H9 (cell line): ENCODE data around the gene RAB31. TPM values are rescaled to one million over a fixed set of nuclear protein-coding genes. Genes with fewer than 3 reads are reported as not detected.

Experiments used
- DNase-seq: peaks from one replicate; pipeline ENCODE4 v3.0.0-alpha.2; 2017
- H2AFZ ChIP-seq: one replicate; pipeline ENCODE4 v1.6.1; 2013; ENCODE audit warnings: mild to moderate bottlenecking, low read length, control low read depth, moderate library complexity
- H2AK5ac ChIP-seq: 2 replicates; pipeline ENCODE4 v1.6.1; 2013; ENCODE audit warnings: low read length, control low read depth, mixed read lengths; ENCODE audit not compliant: insufficient read length
- H2BK120ac ChIP-seq: one replicate; pipeline ENCODE4 v1.6.1; 2013; ENCODE audit warnings: low read depth, mild to moderate bottlenecking, low read length, control low read depth, inconsistent platforms; ENCODE audit not compliant: poor library complexity, severe bottlenecking
- H2BK12ac ChIP-seq: 2 replicates; pipeline ENCODE4 v1.6.1; 2013; ENCODE audit warnings: low read length, control low read depth, mixed read lengths, low read depth; ENCODE audit not compliant: insufficient read length
- H2BK15ac ChIP-seq: 2 replicates; pipeline ENCODE4 v1.6.1; 2013; ENCODE audit warnings: low read depth, low read length, control low read depth
- H2BK20ac ChIP-seq: one replicate; pipeline ENCODE4 v1.6.1; 2013; ENCODE audit warnings: low read depth, mild to moderate bottlenecking, low read length, control low read depth, inconsistent platforms; ENCODE audit not compliant: poor library complexity, severe bottlenecking
- H2BK5ac ChIP-seq: 2 replicates; pipeline ENCODE4 v1.6.1; 2013; ENCODE audit warnings: low read length, control low read depth, mixed read lengths; ENCODE audit not compliant: insufficient read length
- H3K14ac ChIP-seq: 2 replicates; pipeline ENCODE4 v1.6.1; 2013; ENCODE audit warnings: low read length, control low read depth; ENCODE audit not compliant: insufficient read depth
- H3K18ac ChIP-seq: 2 replicates; pipeline ENCODE4 v1.6.1; 2013; ENCODE audit warnings: low read depth, mild to moderate bottlenecking, mixed read lengths, low read length, control low read depth; ENCODE audit not compliant: insufficient read length
- H3K23ac ChIP-seq: 2 replicates; pipeline ENCODE4 v1.6.1; 2013; ENCODE audit warnings: low read length, control low read depth, mixed read lengths, low read depth; ENCODE audit not compliant: insufficient read length
- H3K23me2 ChIP-seq: 2 replicates; pipeline ENCODE4 v1.6.1; 2013; ENCODE audit warnings: low read depth, mild to moderate bottlenecking, mixed read lengths, low read length, control low read depth; ENCODE audit not compliant: insufficient read length, poor library complexity, severe bottlenecking
- H3K27ac ChIP-seq: 2 replicates; pipeline ENCODE4 v1.5.1; 2013; ENCODE audit warnings: low read length, control low read depth, mixed read lengths, low read depth; ENCODE audit not compliant: insufficient read length
- H3K27me3 ChIP-seq: 2 replicates; pipeline ENCODE4 v1.6.1; 2013; ENCODE audit warnings: low read length, control low read depth, inconsistent platforms; ENCODE audit not compliant: insufficient read depth
- H3K4ac ChIP-seq: 2 replicates; pipeline ENCODE4 v1.6.1; 2013; ENCODE audit warnings: low read depth, mild to moderate bottlenecking, control low read depth, inconsistent platforms, low read length, moderate library complexity
- H3K4me1 ChIP-seq: 2 replicates; pipeline ENCODE4 v1.6.1; 2013; ENCODE audit warnings: low read length, control low read depth, inconsistent platforms; ENCODE audit not compliant: insufficient read depth
- H3K4me2 ChIP-seq: 2 replicates; pipeline ENCODE4 v1.6.1; 2013; ENCODE audit warnings: low read length, control low read depth, mixed read lengths; ENCODE audit not compliant: insufficient read length, insufficient read depth
- H3K56ac ChIP-seq: 2 replicates; pipeline ENCODE4 v1.6.1; 2013; ENCODE audit warnings: low read depth, mild to moderate bottlenecking, mixed read lengths, low read length, control low read depth; ENCODE audit not compliant: insufficient read length
- H3K79me1 ChIP-seq: 2 replicates; pipeline ENCODE4 v1.6.1; 2013; ENCODE audit warnings: low read depth, mild to moderate bottlenecking, moderate library complexity, low read length, control low read depth, inconsistent platforms; ENCODE audit not compliant: insufficient read depth, poor library complexity, severe bottlenecking
- H3K79me2 ChIP-seq: 2 replicates; pipeline ENCODE4 v1.6.1; 2013; ENCODE audit warnings: low read length, control low read depth, inconsistent platforms; ENCODE audit not compliant: insufficient read depth
- H3K9ac ChIP-seq: 2 replicates; pipeline ENCODE4 v1.6.1; 2013; ENCODE audit warnings: low read length, control low read depth, mixed read lengths; ENCODE audit not compliant: insufficient read length; ENCODE audit errors: extremely low read depth
- H3K9me3 ChIP-seq: one replicate; pipeline ENCODE4 v1.6.1; 2013; ENCODE audit warnings: low read depth, low read length, inconsistent platforms; ENCODE audit not compliant: control insufficient read depth
- H3T11ph ChIP-seq: one replicate; pipeline ENCODE4 v1.6.1; 2013; ENCODE audit warnings: mild to moderate bottlenecking, low read length, control low read depth, inconsistent platforms
- H4K20me1 ChIP-seq: one replicate; pipeline ENCODE4 v1.6.1; 2013; ENCODE audit not compliant: control insufficient read depth, insufficient read length, insufficient read depth
- H4K5ac ChIP-seq: 2 replicates; pipeline ENCODE4 v1.6.1; 2013; ENCODE audit warnings: low read depth, mild to moderate bottlenecking, mixed read lengths, low read length, control low read depth; ENCODE audit not compliant: insufficient read length
- H4K8ac ChIP-seq: replicated peaks from 2 replicates; pipeline ENCODE4 v1.6.1; 2013; ENCODE audit warnings: low read length, control low read depth, mixed read lengths, low read depth; ENCODE audit not compliant: insufficient read length
- H4K91ac ChIP-seq: 2 replicates; pipeline ENCODE4 v1.6.1; 2013; ENCODE audit warnings: low read depth, mild to moderate bottlenecking, moderate library complexity, mixed read lengths, low read length, control low read depth; ENCODE audit not compliant: insufficient read length
- H3K27ac Mint-ChIP-seq, 3 experiments: 2 replicates in 2 of 3; 3 replicates in 1 of 3; pipeline ENCODE4 v1.8.0; 2020 to 2021; ENCODE audit warnings: mixed read lengths in 3 of 3, mild to moderate bottlenecking in 1 of 3, moderate library complexity in 1 of 3
- H3K27me3 Mint-ChIP-seq: 2 replicates; pipeline ENCODE4 v1.8.0; 2021; ENCODE audit warnings: low read depth, mild to moderate bottlenecking, moderate library complexity, mixed read lengths
- H3K36me3 Mint-ChIP-seq, 3 experiments: 2 replicates in 2 of 3; 3 replicates in 1 of 3; pipeline ENCODE4 v1.8.0; 2020 to 2021; ENCODE audit warnings: low read depth in 3 of 3, mixed read lengths in 3 of 3; ENCODE audit not compliant: insufficient read depth in 1 of 3
- H3K4me1 Mint-ChIP-seq, 2 experiments: 2 replicates each; pipeline ENCODE4 v1.8.0; 2020; ENCODE audit warnings: mixed read lengths in 2 of 2
- H3K4me3 Mint-ChIP-seq, 2 experiments: 2 replicates in 1 of 2; 3 replicates in 1 of 2; pipeline ENCODE4 v1.8.0; 2020 to 2021; ENCODE audit warnings: mild to moderate bottlenecking in 2 of 2, mixed read lengths in 2 of 2, moderate library complexity in 1 of 2
- H3K9me3 Mint-ChIP-seq, 2 experiments: 2 replicates in 1 of 2; 3 replicates in 1 of 2; pipeline ENCODE4 v1.8.0; 2020; ENCODE audit warnings: mild to moderate bottlenecking in 2 of 2, mixed read lengths in 2 of 2, moderate library complexity in 1 of 2
- WGBS: extraction: QIAGEN DNeasy Blood & Tissue Kit; methylation state at CpG from one replicate; pipeline ENCODE4 v1.1.7; 2013; ENCODE audit warnings: missing lambda C conversion rate, low lambda C conversion rate, mixed read lengths; ENCODE audit not compliant: insufficient read length; ENCODE audit errors: extremely low coverage; 5-methylcytosine and 5-hydroxymethylcytosine counted together
- total RNA-seq: library from RNA; stranded (reverse); gene quantifications from 2 replicates; pipeline ENCODE4 v1.2.1, GENCODE V29; 2021
- TF ChIP-seq, protein P1 (sequence below): fragments of 200-600 bp; sonication (generic); conservative IDR thresholded peaks from 3 replicates; pipeline ENCODE4 v1.8.0; 2021; ENCODE audit warnings: antibody characterized with exemption, mild to moderate bottlenecking

RAB31 gene
- total RNA-seq, 1 experiment from 2014 or later = 22.4 TPM

DNA sequence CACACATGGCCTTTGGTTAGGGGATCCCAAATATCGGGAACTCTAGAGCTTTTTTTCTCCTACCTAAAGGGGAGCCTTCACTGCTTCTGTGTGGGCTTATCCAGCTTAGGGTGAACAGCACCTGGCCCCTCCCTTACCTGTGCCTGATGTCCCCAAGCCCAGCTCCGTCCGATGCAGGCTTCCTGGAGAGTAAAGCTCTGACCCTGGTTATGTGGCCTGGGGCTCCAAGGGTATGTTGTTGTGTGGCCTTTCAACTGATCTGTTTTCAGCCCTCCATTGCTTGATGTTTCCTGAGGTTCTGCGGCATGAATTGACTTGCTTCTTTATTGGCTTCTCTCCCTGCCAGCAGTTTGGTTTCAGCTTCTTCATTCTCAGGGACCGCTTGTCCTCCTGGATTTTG lies 66.0 kb downstream of the RAB31 start:
- Histone ChIP-seq H3K18ac (no peak overlapping the region), H2AFZ (no peak overlapping the region), H4K91ac (no peak overlapping the region), H2BK15ac (no peak overlapping the region), H3K27ac (no peak overlapping the region), H2BK12ac (no peak overlapping the region), H3K56ac (no peak overlapping the region), H4K8ac (no peak overlapping the region), H3K9me3 (no peaks in the 10 kb centered on the region), H3K23me2 (no peaks in the 10 kb centered on the region), H3K23ac (no peak overlapping the region), H2BK120ac (no peak overlapping the region), H2BK20ac (no peak overlapping the region), H3K9ac (no peak overlapping the region), H3K79me1 (no peaks in the 10 kb centered on the region), H3K14ac (no peak overlapping the region), H4K5ac (no peak overlapping the region), H3K4me1 (no peaks in the 10 kb centered on the region), H3K79me2 (no peaks in the 10 kb centered on the region), H3K4me2 (no peak overlapping the region), H2BK5ac (no peak overlapping the region), H2AK5ac (no peak overlapping the region), H4K20me1 (no peaks in the 10 kb centered on the region), H3T11ph (no peak overlapping the region), H3K27me3 (no peaks in the 10 kb centered on the region), H3K4ac (no peak overlapping the region)
- peaks cover 3% of the 10 kb centered on the region; the same call in 1 of the 2 replicates for H3K27me3 Mint-ChIP-seq
- peaks cover 29 to 30% of the 10 kb centered on the region in 2 experiments for H3K4me1 Mint-ChIP-seq
- H3K4me3 Mint-ChIP-seq = no peak overlapping the region
- H3K9me3 Mint-ChIP-seq = no peaks in the 10 kb centered on the region
- no peaks in the 10 kb centered on the region; a peak in 1 of 7 replicates for H3K36me3 Mint-ChIP-seq
- no peak for DNase-seq
- no CpG with 5 or more reads among the region's 5 CpGs for WGBS
- H3K27ac Mint-ChIP-seq = peak overlapping the region in 1 of 3 experiments; percentile 18; a peak in 2 of 7 replicates
- TF ChIP-seq, protein P1, sequence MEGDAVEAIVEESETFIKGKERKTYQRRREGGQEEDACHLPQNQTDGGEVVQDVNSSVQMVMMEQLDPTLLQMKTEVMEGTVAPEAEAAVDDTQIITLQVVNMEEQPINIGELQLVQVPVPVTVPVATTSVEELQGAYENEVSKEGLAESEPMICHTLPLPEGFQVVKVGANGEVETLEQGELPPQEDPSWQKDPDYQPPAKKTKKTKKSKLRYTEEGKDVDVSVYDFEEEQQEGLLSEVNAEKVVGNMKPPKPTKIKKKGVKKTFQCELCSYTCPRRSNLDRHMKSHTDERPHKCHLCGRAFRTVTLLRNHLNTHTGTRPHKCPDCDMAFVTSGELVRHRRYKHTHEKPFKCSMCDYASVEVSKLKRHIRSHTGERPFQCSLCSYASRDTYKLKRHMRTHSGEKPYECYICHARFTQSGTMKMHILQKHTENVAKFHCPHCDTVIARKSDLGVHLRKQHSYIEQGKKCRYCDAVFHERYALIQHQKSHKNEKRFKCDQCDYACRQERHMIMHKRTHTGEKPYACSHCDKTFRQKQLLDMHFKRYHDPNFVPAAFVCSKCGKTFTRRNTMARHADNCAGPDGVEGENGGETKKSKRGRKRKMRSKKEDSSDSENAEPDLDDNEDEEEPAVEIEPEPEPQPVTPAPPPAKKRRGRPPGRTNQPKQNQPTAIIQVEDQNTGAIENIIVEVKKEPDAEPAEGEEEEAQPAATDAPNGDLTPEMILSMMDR = no peak
